Smooth muscle cell (in vitro differentiated cells): ENCODE measurements around the gene NOX5. TPM values are rescaled to one million over a fixed set of nuclear protein-coding genes. Genes with fewer than 3 reads are reported as not detected.

Experiments used
- DNase-seq: peaks from one replicate; lab custom pipeline; 2025; ENCODE audit not compliant: unreplicated experiment; lab: John Stamatoyannopoulos, UW
- H2AFZ ChIP-seq: fragments of 200-600 bp; sonication (generic); 2 replicates; pipeline ENCODE4 v1.6.0; 2016; ENCODE audit warnings: antibody characterized with exemption, low read depth, mild to moderate bottlenecking
- H3F3A ChIP-seq: fragments of 200-600 bp; sonication (generic); 2 replicates; pipeline ENCODE4 v1.6.0; 2017; ENCODE audit warnings: antibody characterized with exemption, low read depth
- H3K27ac ChIP-seq: fragments of 200-600 bp; sonication (generic); 2 replicates; pipeline ENCODE4 v1.5.1; 2016; ENCODE audit warnings: low read depth, mild to moderate bottlenecking
- H3K27me3 ChIP-seq: fragments of 200-600 bp; sonication (generic); 2 replicates; pipeline ENCODE4 v1.6.1; 2016; ENCODE audit warnings: low read depth, mild to moderate bottlenecking
- H3K36me3 ChIP-seq: fragments of 200-600 bp; sonication (generic); 2 replicates; pipeline ENCODE4 v1.5.1; 2016; ENCODE audit warnings: low read depth
- H3K4me1 ChIP-seq: fragments of 200-600 bp; sonication (generic); 2 replicates; pipeline ENCODE4 v1.5.1; 2016; ENCODE audit warnings: low read depth
- H3K4me2 ChIP-seq: fragments of 200-600 bp; sonication (generic); 2 replicates; pipeline ENCODE4 v1.6.0; 2016; ENCODE audit warnings: mild to moderate bottlenecking
- H3K4me3 ChIP-seq: fragments of 200-600 bp; sonication (generic); 2 replicates; pipeline ENCODE4 v1.5.1; 2016; ENCODE audit warnings: mild to moderate bottlenecking
- H3K79me2 ChIP-seq: fragments of 200-600 bp; sonication (generic); 2 replicates; pipeline ENCODE4 v1.6.0; 2016; ENCODE audit warnings: low read depth, mild to moderate bottlenecking
- H3K9ac ChIP-seq: fragments of 200-600 bp; sonication (generic); 2 replicates; pipeline ENCODE4 v1.6.0; 2016; ENCODE audit warnings: low read depth
- H3K9me3 ChIP-seq: fragments of 200-600 bp; sonication (generic); replicated peaks from 2 replicates; pipeline ENCODE4 v1.5.1; 2016; ENCODE audit warnings: low read depth
- H4K20me1 ChIP-seq: fragments of 200-600 bp; sonication (generic); 2 replicates; pipeline ENCODE4 v1.6.0; 2016; ENCODE audit warnings: low read depth
- WGBS: methylation state at CpG from one replicate; pipeline ENCODE4 v1.1.7; 2016; ENCODE audit warnings: low lambda C conversion rate; 5-methylcytosine and 5-hydroxymethylcytosine counted together
- polyA plus RNA-seq: library from polyadenylated mRNA; unstranded; fragments of >200 nt; fragmentation: Nextera tagmentation; extraction: Ambion mirVana; gene quantifications from 2 replicates; pipeline ENCODE4 v1.2.1, GENCODE V29; 2016
- total RNA-seq: library from RNA; depleted of rRNA; stranded (reverse); fragments of >200 nt; gene quantifications from 2 replicates; pipeline ENCODE4 v1.2.3, GENCODE V29; 2014
- TF ChIP-seq, protein P1 (sequence below): fragments of 200-600 bp; sonication (generic); IDR thresholded peaks from 2 replicates; pipeline ENCODE4 v1.5.1; 2017; ENCODE audit warnings: borderline replicate concordance, mild to moderate bottlenecking, antibody characterized with exemption; ENCODE audit not compliant: insufficient read depth, poor library complexity, severe bottlenecking

The NOX5 gene
- total and polyA plus RNA-seq, 2 experiments from 2014 or later, result 0.16 to 0.22 TPM

DNA sequence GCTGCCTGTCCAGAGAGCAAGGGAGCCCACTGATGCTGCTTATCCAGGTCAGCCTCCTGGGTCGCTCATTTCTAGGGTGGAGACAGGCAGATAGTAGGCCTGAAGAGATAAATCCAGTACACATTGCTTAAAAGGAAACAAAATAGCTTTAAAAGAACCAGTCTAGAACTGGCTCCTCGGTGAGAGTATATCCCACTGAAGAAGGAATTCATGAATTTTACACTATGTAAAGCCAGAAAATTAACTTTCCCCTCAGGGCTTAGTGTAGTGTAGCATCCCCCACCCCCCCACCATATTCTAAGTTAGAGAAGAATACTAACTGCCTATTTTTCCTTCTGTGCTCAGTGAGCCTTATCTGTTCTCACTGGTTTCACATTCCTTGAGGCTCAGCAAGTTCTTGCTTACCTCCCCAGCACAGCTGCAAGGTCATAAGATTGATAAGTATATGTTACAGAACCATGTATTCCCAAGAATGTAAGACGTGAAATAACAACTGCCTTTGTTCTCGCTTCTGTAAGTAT is 30.5 kb upstream of the NOX5 start:
- no peaks in the 10 kb centered on the region for H4K20me1 ChIP-seq
- H3K27me3 ChIP-seq, result no peaks in the 10 kb centered on the region
- no peaks in the 10 kb centered on the region for H3K79me2 ChIP-seq
- no peaks in the 10 kb centered on the region for H3F3A ChIP-seq
- H3K4me2 ChIP-seq, result peak overlapping the region; percentile 18
- TF ChIP-seq, protein P1, sequence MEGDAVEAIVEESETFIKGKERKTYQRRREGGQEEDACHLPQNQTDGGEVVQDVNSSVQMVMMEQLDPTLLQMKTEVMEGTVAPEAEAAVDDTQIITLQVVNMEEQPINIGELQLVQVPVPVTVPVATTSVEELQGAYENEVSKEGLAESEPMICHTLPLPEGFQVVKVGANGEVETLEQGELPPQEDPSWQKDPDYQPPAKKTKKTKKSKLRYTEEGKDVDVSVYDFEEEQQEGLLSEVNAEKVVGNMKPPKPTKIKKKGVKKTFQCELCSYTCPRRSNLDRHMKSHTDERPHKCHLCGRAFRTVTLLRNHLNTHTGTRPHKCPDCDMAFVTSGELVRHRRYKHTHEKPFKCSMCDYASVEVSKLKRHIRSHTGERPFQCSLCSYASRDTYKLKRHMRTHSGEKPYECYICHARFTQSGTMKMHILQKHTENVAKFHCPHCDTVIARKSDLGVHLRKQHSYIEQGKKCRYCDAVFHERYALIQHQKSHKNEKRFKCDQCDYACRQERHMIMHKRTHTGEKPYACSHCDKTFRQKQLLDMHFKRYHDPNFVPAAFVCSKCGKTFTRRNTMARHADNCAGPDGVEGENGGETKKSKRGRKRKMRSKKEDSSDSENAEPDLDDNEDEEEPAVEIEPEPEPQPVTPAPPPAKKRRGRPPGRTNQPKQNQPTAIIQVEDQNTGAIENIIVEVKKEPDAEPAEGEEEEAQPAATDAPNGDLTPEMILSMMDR, result no peak
- H3K27ac ChIP-seq, result no peak overlapping the region
- 64% methylated on average over 4 of the region's 4 CpGs for WGBS
- no peak for DNase-seq
- no peaks in the 10 kb centered on the region for H3K9me3 ChIP-seq
- no peaks in the 10 kb centered on the region for H3K36me3 ChIP-seq
- H3K4me1 ChIP-seq, result peaks cover 3% of the 10 kb centered on the region
- no peak overlapping the region for H3K4me3 ChIP-seq
- no peak overlapping the region for H2AFZ ChIP-seq
- H3K9ac ChIP-seq, result no peak overlapping the region

DNA sequence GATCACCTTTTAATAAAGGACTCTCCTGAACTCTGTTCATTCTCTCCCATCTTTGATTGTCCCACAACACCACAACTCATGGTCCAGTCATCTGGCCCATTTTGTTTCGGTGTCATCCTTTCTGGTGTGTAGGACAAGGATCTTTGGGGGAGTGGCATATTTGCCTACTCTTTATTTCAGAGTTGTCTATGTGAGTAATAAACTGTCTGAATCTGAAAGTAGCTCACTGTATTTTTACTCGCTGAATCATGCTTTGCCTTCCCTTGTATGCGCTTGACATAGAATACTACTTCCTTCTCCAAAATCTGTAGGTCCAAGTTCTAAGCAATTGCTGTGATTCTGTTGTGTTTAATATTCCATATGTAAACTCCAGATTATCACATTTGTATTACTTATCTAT is 29.9 kb upstream of the NOX5 start:
- H3K27ac ChIP-seq, result no peak overlapping the region
- H3K4me2 ChIP-seq, result peak overlapping the region; percentile 18
- TF ChIP-seq, protein P1, result no peak
- H2AFZ ChIP-seq, result no peak overlapping the region
- no peaks in the 10 kb centered on the region for H3K79me2 ChIP-seq
- H3K4me3 ChIP-seq, result no peak overlapping the region
- no peaks in the 10 kb centered on the region for H3K36me3 ChIP-seq
- H3K9ac ChIP-seq, result no peak overlapping the region
- no peak for DNase-seq
- no peaks in the 10 kb centered on the region for H3K9me3 ChIP-seq
- no peaks in the 10 kb centered on the region for H4K20me1 ChIP-seq
- H3K4me1 ChIP-seq, result peaks cover 3% of the 10 kb centered on the region
- H3F3A ChIP-seq, result no peaks in the 10 kb centered on the region
- no peaks in the 10 kb centered on the region for H3K27me3 ChIP-seq
- WGBS, result 83% methylated on average over 3 of the region's 3 CpGs

DNA sequence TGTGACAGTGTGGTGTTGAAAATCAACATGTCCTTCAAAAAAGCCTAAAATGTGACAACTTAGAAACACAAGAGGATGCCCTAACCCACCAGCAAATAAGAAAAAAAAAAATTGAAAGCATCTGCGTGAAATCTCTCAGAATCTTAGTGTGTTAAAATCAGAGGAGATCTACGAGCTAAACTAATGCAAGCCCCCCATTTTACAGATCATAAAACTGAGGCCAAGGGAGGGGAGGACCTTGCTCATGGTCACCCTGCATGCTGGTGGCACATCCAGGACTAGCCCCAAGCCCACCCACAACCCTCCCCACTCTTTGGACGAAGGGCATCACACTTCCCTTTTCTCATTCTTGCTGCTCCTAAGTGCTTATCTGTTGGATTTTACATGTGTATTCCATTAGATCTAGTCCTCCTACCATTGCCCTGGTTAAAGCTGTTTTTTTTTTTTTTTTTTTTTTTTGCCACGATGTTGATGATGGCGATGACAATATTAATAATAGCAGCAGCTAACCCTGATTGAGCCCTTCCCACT is 29.1 kb upstream of the NOX5 start:
- 88% methylated on average over 5 of the region's 5 CpGs for WGBS
- H3K4me3 ChIP-seq, result no peak overlapping the region

More for the DNA sequence above, 29.1 kb upstream of the NOX5 start:
- Histone ChIP-seq H3K27me3 (no peaks in the 10 kb centered on the region), H3K79me2 (no peaks in the 10 kb centered on the region), H3K9me3 (no peaks in the 10 kb centered on the region), H3K36me3 (no peaks in the 10 kb centered on the region), H3K27ac (no peak overlapping the region), H3K9ac (no peak overlapping the region), H3K4me1 (peaks cover 3% of the 10 kb centered on the region), H4K20me1 (no peaks in the 10 kb centered on the region), H2AFZ (no peak overlapping the region), H3F3A (peaks cover 4% of the 10 kb centered on the region), H3K4me2 (no peak overlapping the region)
- no peak for DNase-seq
- TF ChIP-seq, protein P1, result no peak
